NOMO-1 treated with DMSO at 0.1 percent for 48 hours (cell line): ENCODE measurements around the gene TMEM87B.
"Not testable (repeated sequence)": the region's sequence is repeated elsewhere in the genome, so short reads cannot be mapped to it uniquely, and the experiment has no call there.

Experiments
- DNase-seq: peaks from one replicate; lab custom pipeline; 2025; ENCODE audit not compliant: unreplicated experiment; lab: John Stamatoyannopoulos, UW

The TMEM87B gene

GRCh38 chr2:112113354-112113753 is 58.3 kb downstream of the TMEM87B start:
- DNase-seq = not testable (repeated sequence)

- no peak for DNase-seq
Measured at GRCh38 chr2:112118148-112118547, 63.1 kb downstream of the TMEM87B start.

- DNase-seq = peak; percentile 41
Measured at GRCh38 chr2:112121682-112122254, 66.7 kb downstream of the TMEM87B start.

GRCh38 chr2:112129060-112129459 is 74.0 kb downstream of the TMEM87B start:
- no peak for DNase-seq

- DNase-seq = no peak
Measured at GRCh38 chr2:112133344-112133743, 78.3 kb downstream of the TMEM87B start.

- DNase-seq = no peak
Measured at GRCh38 chr2:112134120-112134519, 79.1 kb downstream of the TMEM87B start.

- no peak for DNase-seq
Measured at GRCh38 chr2:112136096-112136495, 81.0 kb downstream of the TMEM87B start.

- DNase-seq = peak; percentile 25
Measured at GRCh38 chr2:112137516-112138158, 82.6 kb downstream of the TMEM87B start.

- DNase-seq = no peak
Measured at GRCh38 chr2:112138159-112139032, 83.3 kb downstream of the TMEM87B start, which contains the start of gene FBLN7. Gene FBLN7, plus strand, starts transcription at chr2:112138385. Its CDS starts 271 bp downstream, at chr2:112138656.

GRCh38 chr2:112139033-112139614 is 84.1 kb downstream of the TMEM87B start:
- DNase-seq = not testable (repeated sequence)

GRCh38 chr2:112139661-112140204 is 84.7 kb downstream of the TMEM87B start:
- not testable (repeated sequence) for DNase-seq

GRCh38 chr2:112140205-112140802 is 85.2 kb downstream of the TMEM87B start:
- no peak for DNase-seq

- DNase-seq = no peak
Measured at GRCh38 chr2:112140899-112141625, 86.0 kb downstream of the TMEM87B start.

- DNase-seq = no peak
Measured at GRCh38 chr2:112141626-112142007, 86.5 kb downstream of the TMEM87B start.

GRCh38 chr2:112142525-112143078 is 87.5 kb downstream of the TMEM87B start:
- DNase-seq = no peak

- DNase-seq = no peak
Measured at GRCh38 chr2:112143150-112143549, 88.1 kb downstream of the TMEM87B start.

- DNase-seq = no peak
Measured at GRCh38 chr2:112144966-112145365, 89.9 kb downstream of the TMEM87B start.

- no peak for DNase-seq
Measured at GRCh38 chr2:112147382-112148168, 92.5 kb downstream of the TMEM87B start.

- no peak for DNase-seq
Measured at GRCh38 chr2:112148477-112148876, 93.4 kb downstream of the TMEM87B start.
